IMR-90 (cell line): ENCODE results near the gene CALML3. TPM values are rescaled to one million over a fixed set of nuclear protein-coding genes. Genes with fewer than 3 reads are reported as not detected.

Experiments
- ATAC-seq: fragments of 200-7000 bp; cut with Tn5 transposase; 2 replicates; pipeline ENCODE4 v1.9.1; 2020; ENCODE audit warnings: low read depth, mild to moderate bottlenecking, moderate library complexity
- BruUV-seq: library from RNA; stranded (reverse); fragments of 400-500 nt; replicated peaks from 2 replicates; lab custom pipeline; 2021; lab: Mats Ljungman, UMichigan
- CTCF ChIA-PET: fragments of 300-600 bp; formaldehyde crosslinking; extraction: SDS; loops from one replicate; lab custom pipeline; 2021; ENCODE audit warnings: antibody characterized with exemption; lab: Yijun Ruan, JAX
- POLR2A ChIA-PET: fragments of 300-600 bp; sonication (Branson Sonifier 250); formaldehyde crosslinking; loops from one replicate; lab custom pipeline; 2022; ENCODE audit warnings: antibody characterized with exemption; ENCODE audit not compliant: unreplicated experiment; lab: Charles Lee
- DNase-seq: peaks from one replicate; pipeline ENCODE4 v3.0.0; 2013
- H2AFZ ChIP-seq: replicated peaks from 2 replicates; pipeline ENCODE3; 2013; ENCODE audit warnings: low read length, mild to moderate bottlenecking; ENCODE audit not compliant: poor library complexity
- H2AK5ac ChIP-seq: 2 replicates; pipeline ENCODE4 v1.6.1; 2013; ENCODE audit warnings: low read depth, low read length, inconsistent platforms
- H2AK9ac ChIP-seq: replicated peaks from 2 replicates; pipeline ENCODE3; 2013; ENCODE audit warnings: mild to moderate bottlenecking, low read depth, low read length, moderate library complexity; ENCODE audit not compliant: poor library complexity
- H2BK120ac ChIP-seq: 2 replicates; pipeline ENCODE4 v1.6.1; 2013; ENCODE audit warnings: low read depth, low read length, inconsistent platforms
- H2BK15ac ChIP-seq: 3 replicates; pipeline ENCODE4 v1.6.1; 2013; ENCODE audit warnings: low read depth, low read length, inconsistent platforms
- H2BK20ac ChIP-seq: 2 replicates; pipeline ENCODE4 v1.6.1; 2013; ENCODE audit warnings: low read depth, mild to moderate bottlenecking, inconsistent platforms, low read length, moderate library complexity
- H2BK5ac ChIP-seq: 2 replicates; pipeline ENCODE4 v1.6.1; 2013; ENCODE audit warnings: mild to moderate bottlenecking, low read depth, low read length, inconsistent platforms; ENCODE audit not compliant: poor library complexity, severe bottlenecking
- H3K14ac ChIP-seq: replicated peaks from 2 replicates; pipeline ENCODE4 v1.6.1; 2013; ENCODE audit warnings: low read depth, low read length, inconsistent platforms
- H3K18ac ChIP-seq: 2 replicates; pipeline ENCODE4 v1.6.1; 2013; ENCODE audit warnings: low read depth, low read length, control low read depth
- H3K23ac ChIP-seq: 2 replicates; pipeline ENCODE4 v1.6.1; 2013; ENCODE audit warnings: low read depth, low read length, inconsistent platforms
- H3K27ac ChIP-seq: 2 replicates; pipeline ENCODE4 v1.5.1; 2013; ENCODE audit warnings: mild to moderate bottlenecking, control low read depth, low read length; ENCODE audit not compliant: insufficient read depth
- H3K27me3 ChIP-seq: 2 replicates; pipeline ENCODE4 v1.6.1; 2013; ENCODE audit warnings: low read length; ENCODE audit not compliant: control insufficient read depth, insufficient read depth
- H3K36me3 ChIP-seq: 2 replicates; pipeline ENCODE4 v1.6.1; 2013; ENCODE audit warnings: low read length, mixed read lengths; ENCODE audit not compliant: control insufficient read depth, insufficient read depth
- H3K4ac ChIP-seq: 2 replicates; pipeline ENCODE4 v1.6.1; 2013; ENCODE audit warnings: low read depth, low read length, inconsistent platforms
- H3K4me1 ChIP-seq: 2 replicates; pipeline ENCODE4 v1.6.1; 2013; ENCODE audit warnings: low read length, mixed read lengths; ENCODE audit not compliant: control insufficient read depth, insufficient read depth
- H3K4me2 ChIP-seq: 2 replicates; pipeline ENCODE4 v1.6.1; 2013; ENCODE audit warnings: low read depth, mild to moderate bottlenecking, control low read depth, low read length, moderate library complexity
- H3K4me3 ChIP-seq: 2 replicates; pipeline ENCODE4 v1.5.1; 2013; ENCODE audit warnings: low read depth, mild to moderate bottlenecking, control low read depth, low read length, moderate library complexity; ENCODE audit not compliant: insufficient read depth
- H3K56ac ChIP-seq: 2 replicates; pipeline ENCODE4 v1.6.1; 2013; ENCODE audit warnings: low read length, inconsistent platforms; ENCODE audit not compliant: insufficient read depth; ENCODE audit errors: extremely low read depth
- H3K79me1 ChIP-seq, 2 experiments: 2 replicates each; pipeline ENCODE4 v1.6.1; 2013; ENCODE audit warnings: low read length in 2 of 2, inconsistent platforms in 1 of 2, low read depth in 1 of 2
- H3K9ac ChIP-seq: 2 replicates; pipeline ENCODE4 v1.6.1; 2013; ENCODE audit warnings: low read depth, low read length, control low read depth
- H3K9me1 ChIP-seq: 2 replicates; pipeline ENCODE4 v1.6.1; 2013; ENCODE audit warnings: low read length, inconsistent platforms; ENCODE audit not compliant: insufficient read depth
- H3K9me3 ChIP-seq: 2 replicates; pipeline ENCODE4 v1.6.1; 2013; ENCODE audit warnings: low read length; ENCODE audit not compliant: control insufficient read depth, insufficient read depth
- H4K20me1 ChIP-seq: 2 replicates; pipeline ENCODE4 v1.6.1; 2013; ENCODE audit warnings: low read length, inconsistent platforms; ENCODE audit not compliant: insufficient read depth
- H4K5ac ChIP-seq: 2 replicates; pipeline ENCODE4 v1.6.1; 2013; ENCODE audit warnings: mild to moderate bottlenecking, low read depth, low read length, control low read depth
- H4K8ac ChIP-seq, 2 experiments: 2 replicates each; pipeline ENCODE4 v1.6.1; 2013; ENCODE audit warnings: low read depth in 2 of 2, low read length in 2 of 2, control low read depth in 1 of 2, inconsistent platforms in 1 of 2
- H4K91ac ChIP-seq: 2 replicates; pipeline ENCODE4 v1.6.1; 2013; ENCODE audit warnings: low read depth, low read length, inconsistent platforms; ENCODE audit not compliant: insufficient read depth
- CHD1 ChIP-seq: IDR thresholded peaks from 2 replicates; pipeline ENCODE4 v1.6.1; 2012; ENCODE audit warnings: low read depth, low read length, improper control_type of control experiment
- CTCF ChIP-seq: conservative IDR thresholded peaks from 2 replicates; pipeline ENCODE4 v1.5.1; 2012; ENCODE audit warnings: mild to moderate bottlenecking, low read depth, low read length, improper control_type of control experiment
- FOS ChIP-seq: fragments of 150-350 bp; IDR thresholded peaks from 2 replicates; pipeline ENCODE4 v1.6.1; 2016; ENCODE audit warnings: low read depth, low read length
- MAFK ChIP-seq: IDR thresholded peaks from 2 replicates; pipeline ENCODE4 v1.6.1; 2012; ENCODE audit warnings: low read depth, low read length, improper control_type of control experiment
- MAZ ChIP-seq: IDR thresholded peaks from 2 replicates; pipeline ENCODE4 v1.6.1; 2012; ENCODE audit warnings: low read depth, mild to moderate bottlenecking, low read length, improper control_type of control experiment, moderate library complexity, borderline replicate concordance
- MXI1 ChIP-seq: IDR thresholded peaks from 2 replicates; pipeline ENCODE4 v1.6.1; 2012; ENCODE audit warnings: low read depth, mild to moderate bottlenecking, low read length, moderate library complexity, borderline replicate concordance
- NFE2L2 ChIP-seq: fragments of 150-350 bp; IDR thresholded peaks from 2 replicates; pipeline ENCODE4 v1.6.1; 2016; ENCODE audit warnings: low read depth, mild to moderate bottlenecking, low read length
- POLR2A ChIP-seq: IDR thresholded peaks from 2 replicates; pipeline ENCODE4 v1.6.1; 2012; ENCODE audit warnings: mild to moderate bottlenecking, low read depth, low read length
- RAD21 ChIP-seq: IDR thresholded peaks from 2 replicates; pipeline ENCODE4 v1.6.1; 2012; ENCODE audit warnings: low read length, improper control_type of control experiment
- RCOR1 ChIP-seq: IDR thresholded peaks from 2 replicates; pipeline ENCODE4 v1.6.1; 2012; ENCODE audit warnings: mild to moderate bottlenecking, low read length, improper control_type of control experiment; ENCODE audit not compliant: insufficient replicate concordance
- WGBS, 2 experiments: methylation state at CpG; one replicate each; pipeline versions ENCODE4 v1.1.5 to v1.1.7; 2013; ENCODE audit warnings: missing lambda C conversion rate in 2 of 2; ENCODE audit not compliant: insufficient read length in 1 of 2; ENCODE audit errors: extremely low coverage in 2 of 2; 5-methylcytosine and 5-hydroxymethylcytosine counted together
- dilution Hi-C: fragments of 300-500 bp; cut with HindIII; formaldehyde crosslinking; loops from one replicate; pipeline ENCODE4 v1.14.3; 2018; ENCODE audit warnings: low sequenced_read_pairs; ENCODE audit not compliant: unreplicated experiment
- in situ Hi-C: fragments of 300-500 bp; cut with MboI; formaldehyde crosslinking; loops from 3 replicates; pipeline ENCODE4 v1.14.3; 2019; ENCODE audit warnings: low sequenced_read_pairs, inconsistent platforms, mixed read lengths
- intact Hi-C: fragments of 100-400 bp; cut with micrococcal nuclease; formaldehyde crosslinking; loops from 2 replicates; pipeline ENCODE4 v1.10.0; 2022
- polyA plus RNA-seq, 3 experiments: library from polyadenylated mRNA; depleted of rRNA; stranded (reverse); fragments of >200 nt; gene quantifications; 2 replicates each; pipeline ENCODE4 v1.2.3, GENCODE V29; 2012; ENCODE audit warnings: low replicate concordance in 1 of 3
- total RNA-seq: library from RNA; depleted of rRNA; stranded (reverse); fragments of >200 nt; gene quantifications from 2 replicates; pipeline ENCODE4 v1.2.3, GENCODE V29; 2012
- TF ChIP-seq, protein P1 (sequence below): fragments of 150-350 bp; IDR thresholded peaks from 2 replicates; pipeline ENCODE4 v1.6.1; 2017; ENCODE audit warnings: mild to moderate bottlenecking, antibody characterized with exemption, low read length, low read depth

The CALML3 gene
- total and polyA plus RNA-seq, 2 of the 4 experiments (the other 2 are of a cell fraction): not detected

DNA sequence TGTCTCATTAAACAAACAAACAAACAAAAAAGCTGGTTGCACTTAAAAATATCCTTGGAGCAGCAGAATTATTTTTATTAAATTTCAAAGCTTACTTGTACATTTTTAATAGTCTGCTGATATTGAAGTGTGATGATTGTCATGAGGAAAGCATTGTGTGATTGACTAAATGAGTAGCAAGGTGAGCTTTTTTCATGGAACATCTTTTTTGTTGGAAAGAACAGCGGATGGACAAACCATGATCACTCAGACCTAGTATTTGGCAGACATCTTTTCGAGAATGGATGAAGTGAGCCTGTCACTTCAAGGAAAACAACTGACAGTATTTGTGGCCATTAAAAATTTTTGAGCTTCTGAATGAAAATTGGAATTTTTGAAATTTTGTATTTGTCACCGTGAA lies 5.7 kb upstream of the CALML3 start:
- no peak overlapping the region for H2AFZ ChIP-seq
- ATAC-seq: no peak
- H4K8ac ChIP-seq: no peak overlapping the region
- intact Hi-C loops: no loop called here
- no peak overlapping the region for H2AK9ac ChIP-seq
- no peaks in the 10 kb centered on the region for H4K20me1 ChIP-seq
- H4K5ac ChIP-seq: no peak overlapping the region
- H3K4me3 ChIP-seq: no peak overlapping the region
- no peak overlapping the region for H2BK20ac ChIP-seq
- no peak overlapping the region for H3K27ac ChIP-seq
- ChIA-PET CTCF (interaction anchor here (0.6 kb wide), 1 partner anchor 35 kb away, joined by 4 read pairs; no protein-coding TSS in a partner anchor), POLR2A (no interaction called here)
- no peak overlapping the region for H3K9ac ChIP-seq
- H3K9me3 ChIP-seq: no peaks in the 10 kb centered on the region
- no peak overlapping the region for H2BK15ac ChIP-seq
- H3K4me2 ChIP-seq: no peak overlapping the region
- WGBS, 2 experiments: 80% methylated on average over 1 of the region's 3 CpGs; no CpG with 5 or more reads in 1 of the 2 experiments
- no peaks in the 10 kb centered on the region for H3K36me3 ChIP-seq
- peaks cover 21% of the 10 kb centered on the region for H3K27me3 ChIP-seq
- no peaks in the 10 kb centered on the region for H3K4me1 ChIP-seq
- no peak for DNase-seq
- no peak overlapping the region for H3K23ac ChIP-seq
- BruUV-seq: no TSS peak
- H4K91ac ChIP-seq: no peak overlapping the region
- H2AK5ac ChIP-seq: no peak overlapping the region
- TF ChIP-seq RCOR1: no peak
- TF ChIP-seq, protein P1, sequence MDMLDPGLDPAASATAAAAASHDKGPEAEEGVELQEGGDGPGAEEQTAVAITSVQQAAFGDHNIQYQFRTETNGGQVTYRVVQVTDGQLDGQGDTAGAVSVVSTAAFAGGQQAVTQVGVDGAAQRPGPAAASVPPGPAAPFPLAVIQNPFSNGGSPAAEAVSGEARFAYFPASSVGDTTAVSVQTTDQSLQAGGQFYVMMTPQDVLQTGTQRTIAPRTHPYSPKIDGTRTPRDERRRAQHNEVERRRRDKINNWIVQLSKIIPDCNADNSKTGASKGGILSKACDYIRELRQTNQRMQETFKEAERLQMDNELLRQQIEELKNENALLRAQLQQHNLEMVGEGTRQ: no peak
- no peak for TF ChIP-seq POLR2A
- no peak for TF ChIP-seq FOS
- TF ChIP-seq CHD1: no peak
- no peak for TF ChIP-seq CTCF
- TF ChIP-seq MAFK: no peak
- TF ChIP-seq MXI1: no peak
- TF ChIP-seq RAD21: no peak
- TF ChIP-seq MAZ: no peak
- no peak for TF ChIP-seq NFE2L2
- no peak overlapping the region for H2BK5ac ChIP-seq
- H3K79me1 ChIP-seq: no peaks in the 10 kb centered on the region
- no peak overlapping the region for H2BK120ac ChIP-seq
- H3K4ac ChIP-seq: no peak overlapping the region
- H3K18ac ChIP-seq: no peak overlapping the region
- no peak overlapping the region for H3K14ac ChIP-seq
- in situ Hi-C loops: no loop called here
- H3K56ac ChIP-seq: no peak overlapping the region
- no peaks in the 10 kb centered on the region for H3K9me1 ChIP-seq
- dilution Hi-C loops: no loop called here
